8988T (cell line): ENCODE results near the gene FRAT2.
"Not testable (repeated sequence)": the region's sequence is repeated elsewhere in the genome, so short reads cannot be mapped to it uniquely, and the experiment has no call there.

Experiments used
- DNase-seq: peaks from one replicate; pipeline ENCODE4 v3.0.0; 2011

The FRAT2 gene

GRCh38 chr10:97290076-97290475, 44.5 kb downstream of the FRAT2 start:
- DNase-seq = not testable (repeated sequence)
